Kidney epithelial cell (primary cell): ENCODE measurements around the gene CD96. TPM values are rescaled to one million over a fixed set of nuclear protein-coding genes. Genes with fewer than 3 reads are reported as not detected.
"Not testable (repeated sequence)": the region's sequence is repeated elsewhere in the genome, so short reads cannot be mapped to it uniquely, and the experiment has no call there.

Experiments
- DNase-seq: peaks from one replicate; pipeline ENCODE4 v3.0.0-alpha.2; 2010; ENCODE audit warnings: low read depth
- H3K27me3 ChIP-seq: 2 replicates; pipeline ENCODE4 v1.6.0; 2011; ENCODE audit warnings: low read length; ENCODE audit not compliant: control insufficient read depth, insufficient read depth
- H3K36me3 ChIP-seq: 2 replicates; pipeline ENCODE4 v1.5.1; 2011; ENCODE audit warnings: low read length; ENCODE audit not compliant: control insufficient read depth, insufficient read depth
- H3K4me3 ChIP-seq: 2 replicates; pipeline ENCODE4 v1.5.1; 2011; ENCODE audit warnings: low read depth, mild to moderate bottlenecking, control low read depth, low read length
- total RNA-seq: library from RNA; depleted of rRNA; stranded (reverse); fragments of >200 nt; gene quantifications from 2 replicates; pipeline ENCODE4 v1.2.3, GENCODE V29; 2015
- TF ChIP-seq, protein P1 (sequence below): IDR thresholded peaks from 2 replicates; pipeline ENCODE4 v1.5.1; 2011; ENCODE audit warnings: mild to moderate bottlenecking, moderate library complexity, low read length, control low read depth, inconsistent platforms; ENCODE audit not compliant: insufficient read depth, poor library complexity, severe bottlenecking

The CD96 gene
- total RNA-seq, 1 donor from 2014 or later = not detected

DNA sequence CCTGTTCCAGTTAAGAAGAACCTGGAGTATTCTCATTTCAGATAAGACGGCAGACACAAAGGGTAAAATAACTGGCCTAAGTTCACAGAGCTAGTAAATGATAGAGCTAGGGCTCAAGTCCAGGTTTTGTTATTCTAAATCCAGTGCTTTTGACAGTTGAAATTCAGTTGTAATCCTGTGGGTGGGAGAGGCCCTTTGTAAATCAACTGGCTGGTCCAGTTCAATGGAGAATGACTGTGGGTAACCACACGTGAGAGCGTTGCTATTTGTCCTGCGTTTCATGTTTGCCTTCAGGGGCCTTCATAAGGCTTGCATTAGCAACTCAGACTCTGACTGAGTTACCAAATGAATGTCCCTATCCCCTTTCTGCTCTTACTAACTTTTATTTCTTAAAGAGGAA lies 24.2 kb upstream of the CD96 start:
- no peaks in the 10 kb centered on the region for H3K36me3 ChIP-seq
- no peak overlapping the region for H3K4me3 ChIP-seq
- TF ChIP-seq, protein P1, sequence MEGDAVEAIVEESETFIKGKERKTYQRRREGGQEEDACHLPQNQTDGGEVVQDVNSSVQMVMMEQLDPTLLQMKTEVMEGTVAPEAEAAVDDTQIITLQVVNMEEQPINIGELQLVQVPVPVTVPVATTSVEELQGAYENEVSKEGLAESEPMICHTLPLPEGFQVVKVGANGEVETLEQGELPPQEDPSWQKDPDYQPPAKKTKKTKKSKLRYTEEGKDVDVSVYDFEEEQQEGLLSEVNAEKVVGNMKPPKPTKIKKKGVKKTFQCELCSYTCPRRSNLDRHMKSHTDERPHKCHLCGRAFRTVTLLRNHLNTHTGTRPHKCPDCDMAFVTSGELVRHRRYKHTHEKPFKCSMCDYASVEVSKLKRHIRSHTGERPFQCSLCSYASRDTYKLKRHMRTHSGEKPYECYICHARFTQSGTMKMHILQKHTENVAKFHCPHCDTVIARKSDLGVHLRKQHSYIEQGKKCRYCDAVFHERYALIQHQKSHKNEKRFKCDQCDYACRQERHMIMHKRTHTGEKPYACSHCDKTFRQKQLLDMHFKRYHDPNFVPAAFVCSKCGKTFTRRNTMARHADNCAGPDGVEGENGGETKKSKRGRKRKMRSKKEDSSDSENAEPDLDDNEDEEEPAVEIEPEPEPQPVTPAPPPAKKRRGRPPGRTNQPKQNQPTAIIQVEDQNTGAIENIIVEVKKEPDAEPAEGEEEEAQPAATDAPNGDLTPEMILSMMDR = no peak
- DNase-seq = no peak
- no peaks in the 10 kb centered on the region for H3K27me3 ChIP-seq

- H3K36me3 ChIP-seq = no peaks in the 10 kb centered on the region
- DNase-seq = no peak
- TF ChIP-seq, protein P1 = no peak
- H3K4me3 ChIP-seq = no peak overlapping the region
- no peaks in the 10 kb centered on the region for H3K27me3 ChIP-seq
These were observed 22.7 kb upstream of the CD96 start for GRCh38 chr3:111519178-111519855.

GRCh38 chr3:111521891-111522290 lies 20.1 kb upstream of the CD96 start:
- Histone ChIP-seq H3K4me3 (no peak overlapping the region), H3K27me3 (no peaks in the 10 kb centered on the region), H3K36me3 (no peaks in the 10 kb centered on the region)
- DNase-seq = no peak
- TF ChIP-seq, protein P1 = no peak

DNA sequence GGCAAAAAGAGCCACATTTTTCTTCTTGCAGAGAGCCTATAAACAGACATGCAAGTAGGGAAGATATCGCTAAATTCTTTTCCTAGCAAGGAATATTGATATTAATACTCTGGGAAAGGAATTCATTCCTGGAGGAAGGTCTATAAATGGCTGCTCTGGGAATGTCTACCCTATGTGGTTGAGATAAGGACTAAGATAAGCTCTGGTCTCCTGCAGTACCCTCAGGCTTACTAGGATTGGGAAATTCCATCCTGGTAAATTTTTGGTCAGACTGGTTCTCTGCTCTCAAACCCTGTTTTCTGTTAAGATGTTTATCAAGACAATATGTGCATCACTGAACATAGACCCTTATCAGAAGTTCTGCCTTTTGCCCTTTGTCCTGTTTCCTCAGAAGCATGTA lies 17.5 kb upstream of the CD96 start:
- not testable (repeated sequence) for H3K4me3 ChIP-seq, H3K36me3 ChIP-seq, DNase-seq, H3K27me3 ChIP-seq

- TF ChIP-seq, protein P1 = no peak
- no peak for DNase-seq
- H3K36me3 ChIP-seq = no peaks in the 10 kb centered on the region
- no peak overlapping the region for H3K4me3 ChIP-seq
- H3K27me3 ChIP-seq = no peaks in the 10 kb centered on the region
These were observed 10.6 kb upstream of the CD96 start for GRCh38 chr3:111531446-111531845.

DNA sequence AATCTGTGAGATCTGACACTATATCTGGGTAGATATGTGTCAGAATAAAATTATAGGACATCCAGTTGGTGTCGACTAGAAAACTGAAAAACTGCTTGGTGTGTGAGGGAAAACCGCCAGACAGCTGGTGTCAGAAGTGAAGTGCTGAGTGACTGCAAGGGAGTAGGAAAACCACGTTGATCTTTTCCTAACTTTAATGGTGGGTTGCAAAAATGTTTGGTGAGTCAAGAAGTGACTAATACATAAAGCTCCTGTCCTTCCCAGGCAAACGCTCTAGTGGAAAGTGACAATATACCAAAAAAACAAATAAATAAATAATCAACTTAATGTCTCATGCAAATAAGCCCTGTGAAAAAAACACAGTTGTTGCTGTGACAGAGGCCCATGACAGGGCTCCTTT lies 7.3 kb upstream of the CD96 start:
- TF ChIP-seq, protein P1 = no peak
- peak; percentile 25 for DNase-seq
- Histone ChIP-seq H3K4me3 (no peak overlapping the region), H3K36me3 (no peaks in the 10 kb centered on the region), H3K27me3 (no peaks in the 10 kb centered on the region)
